ENCODE data around the gene SERGEF. TPM values are rescaled to one million over a fixed set of nuclear protein-coding genes. Genes with fewer than 3 reads are reported as not detected.

The SERGEF gene
- total RNA-seq, 6 experiments from 2014 or later = 8.4 to 19.5 (median 15.8) TPM

GRCh38 chr11:17864478-17864941, 148.3 kb downstream of the SERGEF start:
- Histone ChIP-seq H3K4me1 (no peaks in the 10 kb centered on the region), H3K27ac (no peak overlapping the region), H3K9me3 (no peaks in the 10 kb centered on the region), H3K27me3 (no peaks in the 10 kb centered on the region), H3K4me3 (no peak overlapping the region), H3K36me3 (no peaks in the 10 kb centered on the region)
- TF ChIP-seq CTCF (IDR thresholded peaks at IDR 0.05) = peak; percentile 40 to 60 (median 55)
- no peak for TF ChIP-seq POLR2A (IDR thresholded peaks at IDR 0.05)
- ATAC-seq = peak; percentile 55 to 70 (median 69)
- intact Hi-C loops (cut with DNase I) = no loop called here
- 20% methylated on average over 3 of the region's 3 CpGs for WGBS (ENCODE audit: insufficient coverage, low coverage, low lambda C conversion rate, missing lambda C conversion rate)
- no peak for DNase-seq

DNA sequence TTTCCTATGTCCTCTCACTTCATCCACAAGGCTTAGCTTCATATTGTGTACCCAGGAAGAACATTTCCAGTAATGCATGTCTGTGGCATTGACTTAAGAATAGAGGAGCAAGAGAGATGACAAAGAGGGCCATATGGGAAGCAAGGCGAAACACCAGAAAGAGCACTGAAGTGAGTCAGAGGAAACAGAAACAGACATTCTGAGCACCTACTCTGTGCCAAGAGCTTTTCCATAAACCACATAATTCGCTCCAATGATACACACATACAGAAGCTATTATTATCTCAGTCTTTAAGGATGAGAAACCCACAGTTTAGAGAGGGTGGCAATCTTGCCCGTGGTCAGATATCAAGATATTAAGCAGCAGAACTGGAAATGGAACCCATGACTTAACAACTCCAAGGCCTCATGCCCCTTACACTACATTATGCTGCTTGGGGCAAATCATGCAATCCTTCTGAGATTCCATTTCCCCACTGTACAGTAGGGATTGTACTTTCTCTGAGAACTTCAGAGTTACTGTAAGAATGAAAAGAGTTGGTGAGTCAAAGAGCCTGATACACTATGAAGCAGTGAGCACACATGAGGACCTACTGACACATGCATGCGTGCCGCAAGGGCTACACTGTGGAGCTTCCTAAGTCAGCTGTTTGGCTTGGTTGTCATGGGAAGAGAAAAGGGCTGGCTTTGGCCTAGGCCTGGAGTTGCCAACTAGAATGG, 151.7 kb downstream of the SERGEF start:
- intact Hi-C loops (cut with DNase I) = no loop called here
- Histone ChIP-seq H3K36me3 (no peaks in the 10 kb centered on the region), H3K27ac (no peak overlapping the region), H3K4me1 (no peaks in the 10 kb centered on the region), H3K4me3 (no peak overlapping the region), H3K27me3 (no peaks in the 10 kb centered on the region), H3K9me3 (no peaks in the 10 kb centered on the region)
- WGBS (ENCODE audit: insufficient coverage, low coverage, low lambda C conversion rate, missing lambda C conversion rate) = 97% methylated on average over 5 of the region's 5 CpGs
- ATAC-seq = no peak
- TF ChIP-seq CTCF (IDR thresholded peaks at IDR 0.05) = no peak
- no peak for TF ChIP-seq POLR2A (IDR thresholded peaks at IDR 0.05)
- DNase-seq = no peak

GRCh38 chr11:17859552-17859951, 153.3 kb downstream of the SERGEF start:
- intact Hi-C loops (cut with DNase I) = no loop called here
- no peak for ATAC-seq
- no peaks in the 10 kb centered on the region for H3K4me1 ChIP-seq
- TF ChIP-seq CTCF (IDR thresholded peaks at IDR 0.05) (no peak), POLR2A (IDR thresholded peaks at IDR 0.05) (no peak)
- no peak for DNase-seq
- no peaks in the 10 kb centered on the region for H3K9me3 ChIP-seq
- H3K27ac ChIP-seq = no peak overlapping the region
- H3K36me3 ChIP-seq = no peaks in the 10 kb centered on the region
- H3K27me3 ChIP-seq = no peaks in the 10 kb centered on the region
- WGBS (ENCODE audit: insufficient coverage, low coverage, low lambda C conversion rate, missing lambda C conversion rate) = 90% methylated on average over 2 of the region's 2 CpGs
- H3K4me3 ChIP-seq = no peak overlapping the region

GRCh38 chr11:17855531-17856290, 157.1 kb downstream of the SERGEF start:
- H3K9me3 ChIP-seq = no peaks in the 10 kb centered on the region
- H3K27ac ChIP-seq = no peak overlapping the region
- no peak overlapping the region for H3K4me3 ChIP-seq
- no peaks in the 10 kb centered on the region for H3K27me3 ChIP-seq
- 87% methylated on average over 3 of the region's 4 CpGs for WGBS (ENCODE audit: insufficient coverage, low coverage, low lambda C conversion rate, missing lambda C conversion rate)
- intact Hi-C loops (cut with DNase I) = no loop called here
- no peaks in the 10 kb centered on the region for H3K36me3 ChIP-seq
- no peak for ATAC-seq
- DNase-seq = no peak
- no peaks in the 10 kb centered on the region for H3K4me1 ChIP-seq
- TF ChIP-seq POLR2A (IDR thresholded peaks at IDR 0.05) (no peak), CTCF (IDR thresholded peaks at IDR 0.05) (no peak)
